Chondrocyte (in vitro differentiated cells): ENCODE data around the gene RPL12. TPM values are rescaled to one million over a fixed set of nuclear protein-coding genes. Genes with fewer than 3 reads are reported as not detected.

Experiments
- DNase-seq: peaks from one replicate; pipeline ENCODE4 v3.0.0; 2021; ENCODE audit warnings: mixed read lengths, low spot score
- H3K27ac Mint-ChIP-seq: one replicate; pipeline ENCODE4 v1.8.0; 2021; ENCODE audit warnings: mild to moderate bottlenecking, moderate library complexity, mixed read lengths; ENCODE audit not compliant: unreplicated experiment
- H3K27me3 Mint-ChIP-seq: 2 replicates; pipeline ENCODE4 v1.8.0; 2021; ENCODE audit warnings: low read depth, mixed read lengths
- H3K36me3 Mint-ChIP-seq: 2 replicates; pipeline ENCODE4 v1.8.0; 2021; ENCODE audit warnings: low read depth, mixed read lengths
- H3K4me1 Mint-ChIP-seq: 2 replicates; pipeline ENCODE4 v1.8.0; 2021; ENCODE audit warnings: low read depth, mild to moderate bottlenecking, mixed read lengths
- H3K4me3 Mint-ChIP-seq: one replicate; pipeline ENCODE4 v1.8.0; 2021; ENCODE audit warnings: mild to moderate bottlenecking, moderate library complexity, mixed read lengths; ENCODE audit not compliant: unreplicated experiment
- H3K9me3 Mint-ChIP-seq: 2 replicates; pipeline ENCODE4 v1.8.0; 2021; ENCODE audit warnings: low read depth, mixed read lengths
- total RNA-seq: library from RNA; stranded (reverse); gene quantifications from 3 replicates; pipeline ENCODE4 v1.2.1, GENCODE V29; 2021
- TF ChIP-seq, protein P1 (sequence below): fragments of 200-600 bp; sonication (generic); IDR thresholded peaks from 2 replicates; pipeline ENCODE4 v1.5.0; 2021; ENCODE audit warnings: antibody characterized with exemption, mild to moderate bottlenecking, moderate library complexity

The RPL12 gene
- total RNA-seq, 1 donor from 2014 or later: 834 TPM

- Mint-ChIP-seq H3K9me3 (no peaks in the 10 kb centered on the region), H3K36me3 (peaks cover 11% of the 10 kb centered on the region)
- TF ChIP-seq, protein P1, sequence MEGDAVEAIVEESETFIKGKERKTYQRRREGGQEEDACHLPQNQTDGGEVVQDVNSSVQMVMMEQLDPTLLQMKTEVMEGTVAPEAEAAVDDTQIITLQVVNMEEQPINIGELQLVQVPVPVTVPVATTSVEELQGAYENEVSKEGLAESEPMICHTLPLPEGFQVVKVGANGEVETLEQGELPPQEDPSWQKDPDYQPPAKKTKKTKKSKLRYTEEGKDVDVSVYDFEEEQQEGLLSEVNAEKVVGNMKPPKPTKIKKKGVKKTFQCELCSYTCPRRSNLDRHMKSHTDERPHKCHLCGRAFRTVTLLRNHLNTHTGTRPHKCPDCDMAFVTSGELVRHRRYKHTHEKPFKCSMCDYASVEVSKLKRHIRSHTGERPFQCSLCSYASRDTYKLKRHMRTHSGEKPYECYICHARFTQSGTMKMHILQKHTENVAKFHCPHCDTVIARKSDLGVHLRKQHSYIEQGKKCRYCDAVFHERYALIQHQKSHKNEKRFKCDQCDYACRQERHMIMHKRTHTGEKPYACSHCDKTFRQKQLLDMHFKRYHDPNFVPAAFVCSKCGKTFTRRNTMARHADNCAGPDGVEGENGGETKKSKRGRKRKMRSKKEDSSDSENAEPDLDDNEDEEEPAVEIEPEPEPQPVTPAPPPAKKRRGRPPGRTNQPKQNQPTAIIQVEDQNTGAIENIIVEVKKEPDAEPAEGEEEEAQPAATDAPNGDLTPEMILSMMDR: no peak
Measured at GRCh38 chr9:127496974-127497373, 45.8 kb upstream of the RPL12 start.

DNA sequence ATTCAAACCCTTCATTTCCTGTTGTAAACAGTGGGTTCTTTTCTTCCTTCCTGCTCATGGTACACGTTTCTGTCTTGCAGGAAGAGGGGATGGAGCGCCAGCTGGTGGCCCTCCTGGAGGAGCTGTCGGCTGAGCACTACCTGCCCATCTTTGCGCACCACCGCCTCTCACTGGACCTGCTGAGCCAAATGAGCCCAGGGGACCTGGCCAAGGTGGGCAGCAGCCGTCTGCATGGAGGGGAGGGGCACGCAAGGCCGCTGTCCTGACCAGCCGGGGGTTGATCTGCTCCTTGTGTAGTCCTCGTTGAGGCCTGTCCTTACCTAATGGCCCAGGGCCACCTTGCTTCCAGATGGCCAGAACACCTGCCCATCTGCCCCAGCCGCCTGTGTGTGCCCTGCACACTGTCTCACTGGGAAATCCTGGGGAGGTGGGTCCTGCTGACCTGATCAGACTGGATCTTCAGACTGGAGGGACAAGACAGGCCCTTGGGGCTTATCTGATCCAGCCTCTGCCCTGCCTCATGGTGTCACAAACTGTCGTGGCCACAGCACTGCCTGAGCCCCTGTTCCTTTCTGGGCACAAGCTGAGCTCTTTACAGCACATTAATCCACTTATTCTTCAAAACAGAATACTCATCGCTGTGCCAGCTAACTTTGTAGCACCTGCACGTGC is 44.8 kb upstream of the RPL12 start:
- H3K27me3 Mint-ChIP-seq: no peaks in the 10 kb centered on the region
- no peak for DNase-seq
- H3K27ac Mint-ChIP-seq: peak overlapping the region; percentile 32
- H3K9me3 Mint-ChIP-seq: no peaks in the 10 kb centered on the region
- H3K36me3 Mint-ChIP-seq: peaks cover 11% of the 10 kb centered on the region
- no peak overlapping the region for H3K4me3 Mint-ChIP-seq
- TF ChIP-seq, protein P1: peak; percentile 4
- peaks cover 5% of the 10 kb centered on the region for H3K4me1 Mint-ChIP-seq

More at GRCh38 chr9:127496974-127497373, 45.8 kb upstream of the RPL12 start:
- Mint-ChIP-seq H3K4me3 (no peak overlapping the region), H3K27me3 (no peaks in the 10 kb centered on the region), H3K4me1 (peaks cover 5% of the 10 kb centered on the region), H3K27ac (no peak overlapping the region)
- DNase-seq: no peak

GRCh38 chr9:127494304-127494702 is 43.1 kb upstream of the RPL12 start:
- DNase-seq: no peak
- TF ChIP-seq, protein P1: no peak
- no peaks in the 10 kb centered on the region for H3K27me3 Mint-ChIP-seq
- H3K36me3 Mint-ChIP-seq: peaks cover 13% of the 10 kb centered on the region
- H3K4me1 Mint-ChIP-seq: peaks cover 5% of the 10 kb centered on the region
- no peaks in the 10 kb centered on the region for H3K9me3 Mint-ChIP-seq
- H3K27ac Mint-ChIP-seq: no peak overlapping the region
- H3K4me3 Mint-ChIP-seq: no peak overlapping the region

DNA sequence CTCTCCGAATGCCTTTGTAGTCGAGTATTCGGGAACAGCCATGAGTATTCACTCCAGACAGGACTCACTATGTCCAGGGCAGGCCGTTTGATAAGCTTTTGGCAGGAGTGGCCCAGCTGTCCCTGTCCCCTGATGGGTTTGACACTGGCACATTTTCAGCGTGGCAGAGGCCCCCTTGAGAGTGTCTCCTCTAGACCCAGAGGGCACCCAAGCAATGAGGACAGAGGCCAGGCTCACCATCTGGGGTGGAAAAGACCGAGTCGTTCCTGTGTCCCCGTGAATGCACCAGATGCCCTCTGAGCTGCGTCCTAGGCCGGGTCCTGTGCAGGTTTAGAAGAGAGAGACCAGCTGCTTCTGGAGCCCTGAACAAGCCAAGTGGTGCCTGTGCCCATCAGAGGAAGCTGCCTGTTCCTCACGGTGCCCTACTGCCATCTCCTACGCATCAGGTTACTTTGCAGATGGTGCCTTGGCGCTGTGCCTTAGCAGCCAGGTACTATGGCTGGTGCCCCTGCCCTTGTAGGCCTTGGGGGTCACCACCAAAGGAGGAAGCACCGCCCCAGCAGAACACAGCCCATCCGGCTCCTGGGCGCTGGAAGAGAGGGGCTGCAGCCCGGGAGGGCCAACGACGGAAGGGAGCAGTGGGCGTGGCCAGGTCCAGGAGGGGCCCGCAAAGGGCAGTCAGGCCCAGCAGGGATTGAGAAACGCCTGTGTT is 42.5 kb upstream of the RPL12 start:
- H3K9me3 Mint-ChIP-seq: no peaks in the 10 kb centered on the region
- H3K4me3 Mint-ChIP-seq: no peak overlapping the region
- H3K27ac Mint-ChIP-seq: no peak overlapping the region
- peaks cover 5% of the 10 kb centered on the region for H3K4me1 Mint-ChIP-seq
- H3K36me3 Mint-ChIP-seq: peaks cover 16% of the 10 kb centered on the region
- TF ChIP-seq, protein P1: no peak
- no peak for DNase-seq
- H3K27me3 Mint-ChIP-seq: no peaks in the 10 kb centered on the region

- Mint-ChIP-seq H3K27ac (no peak overlapping the region), H3K27me3 (no peaks in the 10 kb centered on the region), H3K4me3 (no peak overlapping the region), H3K4me1 (peaks cover 5% of the 10 kb centered on the region), H3K9me3 (no peaks in the 10 kb centered on the region), H3K36me3 (peaks cover 19% of the 10 kb centered on the region)
- no peak for DNase-seq
- TF ChIP-seq, protein P1: no peak
Measured at GRCh38 chr9:127492616-127493015, 41.4 kb upstream of the RPL12 start.
